Right hindlimb (tissue), 1 donor: Measurements from ENCODE around the gene ITGAD.
"Not testable (repeated sequence)": the region's sequence is repeated elsewhere in the genome, so short reads cannot be mapped to it uniquely, and the experiment has no call there.

Experiments
- DNase-seq: peaks from one replicate; pipeline ENCODE4 v3.0.0-alpha.2; 2018

ITGAD gene

GRCh38 chr16:31404353-31405064 is 11.4 kb downstream of the ITGAD start:
- no peak for DNase-seq

GRCh38 chr16:31407406-31407805 is 14.3 kb downstream of the ITGAD start:
- DNase-seq, result no peak

GRCh38 chr16:31409433-31409832 is 16.3 kb downstream of the ITGAD start:
- DNase-seq, result no peak

GRCh38 chr16:31410082-31410481 is 16.9 kb downstream of the ITGAD start:
- DNase-seq, result no peak

- no peak for DNase-seq
Measured at GRCh38 chr16:31411024-31411844, 18.1 kb downstream of the ITGAD start.

- no peak for DNase-seq
Measured at GRCh38 chr16:31412750-31413149, 19.6 kb downstream of the ITGAD start.

- DNase-seq, result no peak
Measured at GRCh38 chr16:31413381-31413780, 20.2 kb downstream of the ITGAD start.

DNA sequence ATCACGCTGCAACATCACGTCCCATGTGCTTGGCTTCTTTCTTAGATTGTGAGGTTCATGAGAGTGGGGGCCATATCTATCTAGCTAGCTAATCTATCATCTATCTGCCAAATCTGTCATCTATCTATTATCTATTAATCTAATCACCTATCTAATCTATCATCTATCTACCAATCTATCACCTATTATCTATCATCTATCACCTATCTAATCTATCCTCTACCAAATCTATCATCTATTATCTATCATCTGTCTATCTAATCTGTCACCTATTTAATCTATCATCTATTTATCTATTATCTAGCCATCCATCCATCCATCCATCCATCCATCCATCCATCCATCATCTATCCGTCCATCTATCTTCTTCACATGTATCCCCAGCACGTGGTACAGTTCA is 20.8 kb downstream of the ITGAD start:
- DNase-seq, result no peak

DNA sequence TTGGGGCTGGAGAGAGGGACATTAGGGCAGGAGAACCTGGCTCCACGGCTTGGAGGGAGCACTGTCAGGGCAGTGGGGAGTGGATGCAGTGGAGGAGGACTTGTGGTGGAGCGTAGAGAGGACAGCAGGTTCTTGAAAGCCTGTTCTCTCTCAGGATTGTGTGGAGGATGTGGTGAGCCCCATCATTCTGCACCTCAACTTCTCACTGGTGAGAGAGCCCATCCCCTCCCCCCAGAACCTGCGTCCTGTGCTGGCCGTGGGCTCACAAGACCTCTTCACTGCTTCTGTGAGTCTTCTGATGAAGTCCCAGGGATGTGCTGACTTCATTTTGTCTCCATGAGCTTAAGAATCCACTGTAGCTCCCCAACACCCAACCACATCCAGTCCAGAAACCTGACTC is 21.6 kb downstream of the ITGAD start:
- no peak for DNase-seq

DNA sequence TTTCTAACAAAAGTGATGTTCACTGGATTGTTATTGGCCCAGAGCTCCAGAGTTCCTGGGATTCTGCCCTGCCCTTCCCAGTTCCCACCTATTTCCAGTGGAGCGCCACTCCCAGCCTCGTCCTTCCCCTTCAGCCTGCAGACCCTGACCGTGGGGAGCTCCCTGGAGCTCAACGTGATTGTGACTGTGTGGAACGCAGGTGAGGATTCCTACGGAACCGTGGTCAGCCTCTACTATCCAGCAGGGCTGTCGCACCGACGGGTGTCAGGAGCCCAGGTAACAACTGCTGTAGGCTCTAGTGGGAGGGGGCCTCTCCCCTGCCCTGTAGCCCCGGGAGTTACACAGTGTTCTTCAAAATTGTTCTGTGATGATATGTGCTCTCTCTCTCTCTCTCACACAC is 23.2 kb downstream of the ITGAD start:
- no peak for DNase-seq

DNA sequence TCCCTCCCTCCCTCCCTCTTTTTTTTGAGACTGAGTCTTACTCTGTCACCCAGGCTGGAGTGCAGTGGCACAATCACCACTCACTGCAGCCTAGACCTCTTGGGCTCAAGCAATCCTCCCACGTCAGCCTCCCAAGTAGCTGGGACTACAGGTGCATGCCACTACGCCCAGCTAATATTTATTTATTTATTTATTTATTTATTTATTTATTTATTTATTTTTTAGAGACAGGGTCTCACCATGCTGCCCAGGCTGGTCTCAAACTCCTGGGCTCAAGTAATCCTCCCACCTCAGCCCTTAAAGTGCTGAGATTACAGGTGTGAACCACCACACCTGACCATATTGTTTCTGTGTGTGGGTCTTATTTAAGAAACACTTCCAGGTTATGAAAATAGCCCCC is 23.9 kb downstream of the ITGAD start:
- not testable (repeated sequence) for DNase-seq

DNA sequence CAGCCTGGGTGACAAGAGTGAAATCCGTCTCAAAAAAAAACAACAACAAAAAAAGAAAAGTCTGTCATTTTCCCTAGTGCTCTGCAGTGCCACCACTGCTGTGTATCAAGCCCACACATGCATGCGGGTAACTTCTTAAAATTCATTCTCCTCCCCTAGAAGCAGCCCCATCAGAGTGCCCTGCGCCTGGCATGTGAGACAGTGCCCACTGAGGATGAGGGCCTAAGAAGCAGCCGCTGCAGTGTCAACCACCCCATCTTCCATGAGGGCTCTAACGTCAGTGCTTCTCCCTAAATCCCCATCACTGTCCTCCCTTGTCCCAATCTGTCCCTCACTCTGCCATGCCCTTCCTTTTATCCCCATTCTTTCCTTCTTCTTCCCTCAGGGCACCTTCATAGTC is 24.8 kb downstream of the ITGAD start:
- no peak for DNase-seq

DNA sequence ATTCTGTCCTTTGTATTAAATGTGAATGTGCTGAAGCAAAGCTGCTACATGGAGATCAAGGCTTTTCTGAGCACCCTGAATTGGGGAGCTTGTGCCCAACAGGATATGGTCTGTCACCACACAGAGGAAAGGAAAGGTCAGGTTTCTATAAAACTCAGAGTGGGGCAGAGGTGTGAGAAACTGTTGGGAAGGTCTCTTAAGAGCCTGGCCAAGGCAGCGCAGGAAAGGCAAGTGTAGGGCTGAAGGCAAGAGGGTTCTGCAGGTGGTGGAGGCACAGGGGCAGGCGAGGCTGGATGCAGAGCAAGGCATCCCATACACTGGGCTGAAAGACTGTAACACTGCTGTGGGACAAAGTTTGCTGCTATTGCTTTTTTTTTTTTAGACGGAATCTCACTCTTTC is 26.9 kb downstream of the ITGAD start:
- no peak for DNase-seq

GRCh38 chr16:31421587-31421986 is 28.5 kb downstream of the ITGAD start:
- DNase-seq, result no peak

GRCh38 chr16:31423241-31423640 is 30.1 kb downstream of the ITGAD start:
- DNase-seq, result no peak

GRCh38 chr16:31423801-31424200 is 30.7 kb downstream of the ITGAD start:
- no peak for DNase-seq

- DNase-seq, result peak; percentile 72
Measured at GRCh38 chr16:31427441-31428278, 34.5 kb downstream of the ITGAD start.

DNA sequence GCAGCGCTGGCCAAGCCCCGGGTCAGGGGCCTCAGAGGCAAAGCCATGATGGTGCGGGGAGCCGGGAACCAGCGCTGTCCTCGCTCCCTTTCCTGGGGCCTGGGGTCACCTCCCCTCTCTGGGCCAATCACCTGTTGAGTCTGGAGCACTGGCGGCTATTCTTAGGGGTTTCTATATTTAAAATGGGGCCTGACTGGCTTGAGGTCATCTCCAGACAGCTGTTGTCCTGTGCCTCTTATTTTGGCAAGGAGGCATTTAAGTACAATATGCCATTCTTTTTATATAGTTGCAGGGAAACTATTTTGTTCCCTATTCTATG is 35.1 kb downstream of the ITGAD start, which contains the start of gene COX6A2:
Gene COX6A2 (minus strand): TSS at position 82 of the 319 bp plus-strand sequence. CDS start 35 bp downstream, at position 47.
- peak; percentile 29 for DNase-seq

DNA sequence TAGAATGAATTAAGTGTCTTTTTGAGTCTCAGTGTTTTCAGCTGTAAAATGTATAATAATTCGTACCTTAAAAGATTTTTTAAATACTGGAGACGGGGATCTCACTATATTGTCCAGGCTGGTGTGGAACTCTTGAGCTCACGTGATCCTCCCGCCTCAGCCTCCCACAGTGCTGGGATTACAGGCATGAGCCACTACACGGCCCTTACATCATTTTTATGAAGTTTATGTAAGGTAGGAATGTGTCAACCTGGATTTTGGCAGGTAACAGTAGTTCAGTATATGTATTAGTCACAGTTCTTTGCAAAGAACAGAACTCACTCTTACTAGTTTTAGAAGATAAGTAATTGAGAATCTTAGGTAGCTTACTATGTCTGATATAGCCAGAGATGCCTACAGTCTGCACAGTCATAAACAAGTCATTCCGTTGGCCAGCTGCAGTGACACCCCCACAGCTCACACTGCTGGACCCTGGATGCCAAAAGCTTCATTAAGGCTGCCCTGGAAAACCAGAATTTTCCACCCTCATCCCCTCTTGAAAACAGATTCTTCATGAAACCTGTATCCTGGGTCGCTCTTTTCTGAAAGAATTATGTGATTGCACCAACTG is 35.6 kb downstream of the ITGAD start:
- DNase-seq, result no peak

GRCh38 chr16:31429314-31429713 is 36.2 kb downstream of the ITGAD start:
- DNase-seq, result no peak

DNA sequence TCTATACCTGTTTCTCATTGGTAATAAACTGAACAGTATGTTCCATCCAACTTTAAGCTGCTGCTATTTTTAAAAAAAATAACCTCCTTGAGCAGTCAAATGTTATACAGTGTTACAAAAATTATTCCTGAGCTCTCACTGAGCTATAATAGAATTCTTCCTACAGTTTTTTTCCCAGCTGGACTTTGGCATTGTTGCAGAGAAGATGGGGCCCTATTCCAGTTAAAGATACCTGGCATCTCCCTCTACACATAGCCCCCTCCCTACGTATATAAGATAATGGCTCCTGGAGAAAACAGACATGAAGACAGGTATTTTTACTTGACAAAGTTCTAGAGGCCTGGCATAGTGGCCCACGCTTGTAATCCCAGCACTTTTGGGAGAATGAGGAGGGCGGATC is 36.7 kb downstream of the ITGAD start:
- no peak for DNase-seq

DNA sequence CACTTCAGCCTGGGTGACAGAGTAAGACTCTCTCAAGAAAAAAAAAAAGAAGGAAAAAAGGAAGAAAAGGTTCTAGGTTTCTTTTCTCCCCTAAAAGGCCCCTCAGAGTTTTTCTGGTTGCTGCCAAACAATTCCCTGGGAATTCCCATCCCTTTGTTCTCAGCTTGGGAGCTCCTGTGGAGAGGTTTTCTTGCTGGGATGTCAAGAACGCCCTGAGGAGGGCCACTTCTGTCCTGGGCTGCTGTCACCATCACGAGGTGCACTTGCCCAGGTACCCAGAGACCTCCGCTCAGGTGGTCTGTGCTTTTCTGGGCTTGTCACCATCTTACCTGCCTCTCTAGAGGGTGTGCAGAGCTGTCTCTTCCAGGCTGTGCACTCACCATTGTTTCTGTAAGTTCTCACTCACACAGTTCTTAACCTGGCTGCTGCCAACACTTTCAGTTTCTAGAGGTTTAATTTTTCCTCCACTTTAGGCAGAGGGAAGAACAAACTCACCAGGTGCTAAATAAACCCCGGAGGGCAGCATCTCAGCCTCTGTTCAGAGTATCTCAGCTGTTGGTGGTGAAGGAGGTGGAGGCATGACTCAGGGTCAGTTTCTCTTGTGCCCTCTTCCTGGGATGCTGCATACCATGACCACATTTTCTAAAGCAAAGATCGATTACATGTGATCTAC is 37.4 kb downstream of the ITGAD start:
- DNase-seq, result no peak
